Embryonic facial prominence (tissue), 1 donor: ENCODE results near the gene BCOR.

Experiments used
- DNase-seq: peaks from one replicate; pipeline ENCODE4 v3.0.0-alpha.2; 2016; ENCODE audit errors: extremely low spot score

Gene BCOR

DNA sequence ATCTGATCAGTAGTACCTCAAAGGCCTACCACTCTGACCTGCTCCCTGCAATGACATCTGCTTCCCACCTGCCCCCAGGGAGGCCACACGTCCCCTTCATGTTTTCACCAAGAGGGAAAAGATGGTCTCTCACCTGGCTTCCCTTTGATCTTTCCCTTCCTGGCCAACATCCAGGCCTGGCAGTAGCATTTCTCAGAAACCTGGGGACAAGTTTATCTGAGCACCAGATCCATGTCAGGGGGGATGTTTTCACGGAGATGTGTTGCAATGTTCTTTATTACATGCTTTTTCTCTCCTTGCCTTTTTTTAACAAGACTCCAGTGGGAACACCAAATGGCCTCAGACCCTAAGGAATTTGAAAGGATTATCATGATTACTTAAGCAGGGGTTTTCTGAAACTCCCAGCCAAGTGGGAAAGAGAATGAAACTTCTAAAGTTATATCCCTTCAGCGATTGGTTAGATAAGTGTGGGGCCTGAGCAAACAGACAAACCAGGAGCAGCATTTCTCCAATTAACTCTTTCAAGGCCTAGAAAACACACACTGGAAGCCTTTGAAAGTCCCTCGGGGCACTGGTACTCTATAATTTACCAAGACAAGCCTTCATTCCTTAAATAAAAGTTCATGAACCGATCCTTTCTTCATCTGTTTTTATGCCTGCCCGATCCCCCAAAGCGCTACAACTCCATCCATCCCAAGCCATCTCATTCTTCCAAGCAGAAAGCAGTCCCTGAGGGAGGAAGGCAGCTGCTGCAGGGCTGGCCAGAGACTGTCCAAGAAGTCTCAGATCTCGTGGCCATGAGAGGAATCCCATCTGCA lies 94.1 kb downstream of the BCOR start:
- no peak for DNase-seq

DNA sequence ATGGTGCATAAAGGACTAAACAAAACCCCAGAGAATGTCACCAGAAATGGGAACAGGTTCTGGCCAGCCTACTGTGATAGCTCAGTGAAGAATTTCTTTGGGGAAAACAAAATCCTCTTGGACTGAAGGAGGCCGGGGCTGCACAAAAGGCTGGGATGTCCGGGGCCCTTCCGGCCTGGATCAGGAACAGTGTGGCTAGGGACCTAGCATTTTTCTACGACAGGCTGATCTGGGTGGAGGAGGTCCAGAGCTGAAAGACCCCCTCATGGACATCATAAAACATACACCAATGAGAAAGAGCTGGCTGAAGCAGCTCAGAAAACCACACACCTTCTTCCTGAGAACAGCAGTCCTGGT lies 94.7 kb downstream of the BCOR start:
- DNase-seq: no peak
